CD4-positive, alpha-beta T cell treated with Interleukin-15 for 1 hour (primary cell): ENCODE measurements around the gene ZNF385C.

ENCODE experiments used
- DNase-seq: peaks from one replicate; pipeline ENCODE4 v3.0.0-alpha.2; 2020

The ZNF385C gene

GRCh38 chr17:42072323-42073187 is 25.7 kb downstream of the ZNF385C start:
- DNase-seq, result no peak

- no peak for DNase-seq
Measured at GRCh38 chr17:42071810-42072209, 26.5 kb downstream of the ZNF385C start.

GRCh38 chr17:42068979-42069378 is 29.3 kb downstream of the ZNF385C start:
- DNase-seq, result no peak

- peak; percentile 56 for DNase-seq
Measured at GRCh38 chr17:42067371-42068091, 30.7 kb downstream of the ZNF385C start.

- DNase-seq, result no peak
Measured at GRCh38 chr17:42065201-42065600, 33.1 kb downstream of the ZNF385C start.

DNA sequence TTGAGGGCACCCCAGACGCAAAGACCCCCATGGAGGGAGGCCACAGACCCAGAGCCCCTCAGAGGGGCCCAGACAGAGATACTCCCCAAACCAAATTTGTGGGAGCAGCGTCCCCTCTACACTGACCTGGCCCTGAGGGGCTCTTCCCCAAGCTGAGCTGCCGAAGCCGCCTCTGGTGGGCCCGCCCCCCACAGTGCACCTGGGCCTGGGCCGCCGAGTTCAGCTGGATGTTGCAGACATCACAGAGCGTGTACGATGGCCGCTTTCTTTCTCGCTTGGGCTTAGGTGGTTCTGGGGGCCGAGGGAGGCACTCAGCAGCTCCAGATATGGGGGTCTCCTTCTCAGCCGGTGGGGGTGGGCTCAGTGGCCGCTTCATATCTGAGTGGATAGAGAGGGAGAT is 35.6 kb downstream of the ZNF385C start:
- no peak for DNase-seq

DNA sequence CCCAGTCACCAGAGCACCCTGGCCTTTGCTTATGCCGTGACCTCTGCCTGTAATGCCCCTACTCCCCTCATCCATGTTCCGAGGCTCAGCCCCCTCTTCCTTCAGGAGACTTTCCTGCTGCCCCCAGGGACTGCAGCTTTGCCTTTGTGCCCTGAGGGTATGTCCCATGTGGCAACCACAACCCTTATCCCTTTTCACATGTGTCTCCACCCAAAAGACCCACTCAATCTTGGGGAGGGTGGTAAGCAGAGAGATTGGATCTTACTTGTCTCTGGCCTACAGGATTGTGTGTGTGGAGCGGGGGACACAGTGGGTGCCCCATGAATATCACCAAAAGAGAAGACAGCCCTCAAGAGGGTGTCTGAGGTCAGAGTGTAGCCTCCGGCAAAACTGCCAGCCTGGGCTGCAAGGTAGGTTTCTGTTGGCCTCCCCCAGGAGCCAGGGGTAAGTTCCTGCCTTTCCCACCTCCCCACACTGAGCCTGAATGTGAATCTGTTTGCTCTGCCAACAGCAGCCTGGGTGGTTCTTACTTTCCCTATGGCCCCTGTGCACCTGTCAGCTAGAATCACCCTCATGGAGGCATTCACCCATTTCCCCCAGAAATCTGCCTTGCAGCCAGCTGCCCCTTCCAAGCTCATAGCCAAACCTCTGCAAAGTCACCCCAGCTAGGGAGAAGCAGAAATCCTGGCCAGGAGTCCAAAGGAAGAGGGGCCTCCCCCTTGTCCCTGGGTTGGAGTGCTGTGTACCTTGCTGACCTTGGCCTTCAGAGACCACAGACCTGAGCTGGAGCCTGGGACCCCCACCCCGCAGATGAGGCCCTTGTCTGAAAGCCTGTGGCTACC is 36.4 kb downstream of the ZNF385C start:
- DNase-seq, result no peak

- no peak for DNase-seq
Measured at GRCh38 chr17:42060231-42060630, 38.0 kb downstream of the ZNF385C start.

GRCh38 chr17:42059815-42060214 is 38.5 kb downstream of the ZNF385C start:
- DNase-seq, result no peak

DNA sequence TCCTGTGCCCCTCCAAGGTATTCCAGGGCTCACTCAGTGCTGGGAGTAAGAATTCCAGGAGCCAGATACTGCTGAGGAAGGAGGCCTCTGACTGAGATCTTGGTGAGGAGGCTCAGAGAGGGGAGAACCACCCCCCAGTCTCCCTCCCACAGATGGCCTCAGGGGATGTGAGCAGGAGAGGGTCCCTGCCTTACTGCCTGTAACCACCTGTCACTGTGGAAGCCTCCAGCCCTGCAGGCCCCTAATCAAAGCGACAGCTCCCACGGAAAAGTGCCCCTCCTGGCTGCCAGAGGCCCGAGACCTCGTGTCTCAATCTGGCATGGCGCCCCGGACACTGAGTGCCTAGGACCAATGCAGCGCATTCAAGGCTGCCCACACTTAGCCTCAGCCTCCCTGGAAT is 40.2 kb downstream of the ZNF385C start:
- DNase-seq, result no peak

DNA sequence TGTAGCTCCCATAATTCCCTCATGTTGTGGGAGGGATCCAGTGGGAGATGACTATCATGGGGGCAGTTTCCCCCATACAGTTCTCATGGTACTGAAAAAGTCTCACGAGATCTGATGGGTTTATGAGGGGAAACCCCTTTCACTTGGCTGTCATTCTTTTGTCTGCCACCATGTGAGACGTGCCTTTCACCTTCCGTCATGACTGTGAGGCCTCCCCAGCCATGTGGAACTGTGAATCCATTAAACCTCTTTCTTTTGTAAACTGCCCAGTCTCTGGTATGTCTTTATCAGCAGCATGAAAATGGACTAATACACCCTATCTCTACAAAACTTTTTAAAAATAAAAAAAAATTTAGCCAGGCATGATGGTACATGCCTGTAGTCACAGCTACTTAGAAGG is 41.6 kb downstream of the ZNF385C start:
- no peak for DNase-seq

- DNase-seq, result no peak
Measured at GRCh38 chr17:42055496-42055895, 42.8 kb downstream of the ZNF385C start.

GRCh38 chr17:42055027-42055426 is 43.2 kb downstream of the ZNF385C start:
- no peak for DNase-seq

DNA sequence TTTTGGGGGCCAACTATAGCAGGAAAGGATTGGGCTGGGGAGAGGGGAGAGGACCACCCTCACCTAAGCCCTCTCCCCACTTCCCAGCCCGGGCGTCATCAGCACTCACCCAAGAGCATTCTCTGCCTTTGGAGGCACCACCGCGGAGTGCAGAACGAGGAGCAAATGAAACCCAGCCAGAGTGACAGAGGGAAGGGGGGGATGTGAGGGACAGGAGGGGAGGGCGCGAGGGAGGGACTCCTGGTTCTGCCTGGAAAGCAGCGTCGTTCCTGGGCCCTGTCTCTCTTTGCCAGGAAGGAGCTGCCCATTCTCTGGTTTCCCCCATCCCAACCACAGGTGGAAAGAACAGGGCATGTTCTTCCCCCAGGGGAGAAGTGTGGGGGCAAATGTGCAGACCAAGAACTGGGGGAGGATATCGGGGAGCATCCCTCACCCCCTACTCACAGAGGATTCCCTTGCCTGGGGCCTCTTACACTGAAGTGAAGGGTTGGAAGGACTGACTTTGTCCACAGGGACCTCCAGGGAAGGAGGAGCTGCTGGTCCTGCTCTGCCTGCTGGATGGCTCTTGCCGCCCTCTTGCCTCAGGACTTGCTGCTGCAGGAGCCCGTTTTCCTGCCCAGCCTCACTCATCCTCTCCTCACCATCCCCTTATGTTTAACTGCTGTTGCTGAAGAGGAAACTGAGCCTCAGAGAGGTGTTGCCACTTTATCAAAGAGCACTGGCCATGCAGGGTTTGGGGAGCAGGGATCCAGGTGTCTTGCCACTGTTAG is 44.4 kb downstream of the ZNF385C start:
- no peak for DNase-seq

- no peak for DNase-seq
Measured at GRCh38 chr17:42052346-42052877, 45.9 kb downstream of the ZNF385C start.

GRCh38 chr17:42051645-42052044 is 46.6 kb downstream of the ZNF385C start:
- no peak for DNase-seq

- DNase-seq, result no peak
Measured at GRCh38 chr17:42051013-42051400, 47.3 kb downstream of the ZNF385C start.

GRCh38 chr17:42050393-42051012 is 47.8 kb downstream of the ZNF385C start, which contains the start of gene C17orf113:
Gene C17orf113, minus strand, starts transcription at chr17:42050601. Its CDS starts 7,225 bp downstream, at chr17:42043376.
- peak; percentile 57 for DNase-seq

DNA sequence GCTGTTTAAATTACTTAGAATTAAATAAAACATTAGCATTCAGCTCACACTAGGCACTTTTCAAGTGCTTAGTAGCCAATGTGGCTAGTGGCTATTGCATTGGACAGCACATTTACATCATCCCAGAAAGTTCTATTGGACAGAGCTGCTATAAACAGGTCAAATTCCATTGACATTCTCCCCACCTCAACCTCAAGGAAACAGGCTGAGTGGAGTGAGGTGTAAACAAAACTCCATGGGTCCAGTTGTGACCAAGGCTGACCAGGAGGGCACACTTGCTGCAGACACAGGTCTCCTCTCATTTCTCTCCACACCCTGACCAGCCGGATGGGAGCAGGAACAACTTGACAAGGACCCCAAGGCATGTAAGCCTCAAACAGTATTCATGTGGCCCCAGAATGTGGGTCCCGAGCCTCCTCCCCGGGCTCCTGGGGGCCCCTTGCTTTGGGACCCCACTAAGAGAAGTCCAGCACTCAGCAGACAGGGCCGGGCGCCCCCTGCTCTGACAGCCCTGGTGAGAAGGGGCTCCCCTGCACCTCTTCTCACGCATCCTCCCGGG is 48.4 kb downstream of the ZNF385C start:
- no peak for DNase-seq

- DNase-seq, result no peak
Measured at GRCh38 chr17:42047343-42047742, 50.9 kb downstream of the ZNF385C start.

DNA sequence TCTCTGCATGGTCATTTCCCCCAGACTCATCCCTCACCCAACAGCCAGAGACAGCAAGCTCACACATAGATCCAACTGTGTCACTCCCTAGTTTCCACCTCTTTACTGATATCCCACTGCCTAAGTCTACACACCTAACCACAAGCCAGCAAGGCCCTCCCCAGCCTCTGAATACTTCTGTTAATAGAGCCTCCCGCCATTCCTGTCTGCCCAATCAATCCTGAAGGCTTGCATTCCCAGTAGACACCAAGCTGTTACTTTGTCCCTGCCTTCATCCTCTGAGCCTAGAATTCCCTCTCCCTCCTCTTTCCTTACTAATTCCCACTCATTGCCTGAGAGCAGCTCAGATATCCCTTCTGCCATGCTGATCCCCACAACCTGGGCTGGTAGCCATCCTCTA is 52.6 kb downstream of the ZNF385C start:
- no peak for DNase-seq
